Measurements from ENCODE around the gene EMCN. TPM values are rescaled to one million over a fixed set of nuclear protein-coding genes. Genes with fewer than 3 reads are reported as not detected.

The EMCN gene
- polyA plus RNA-seq, 2 of the 4 experiments (the other 2 are of a cell fraction), result not detected

DNA sequence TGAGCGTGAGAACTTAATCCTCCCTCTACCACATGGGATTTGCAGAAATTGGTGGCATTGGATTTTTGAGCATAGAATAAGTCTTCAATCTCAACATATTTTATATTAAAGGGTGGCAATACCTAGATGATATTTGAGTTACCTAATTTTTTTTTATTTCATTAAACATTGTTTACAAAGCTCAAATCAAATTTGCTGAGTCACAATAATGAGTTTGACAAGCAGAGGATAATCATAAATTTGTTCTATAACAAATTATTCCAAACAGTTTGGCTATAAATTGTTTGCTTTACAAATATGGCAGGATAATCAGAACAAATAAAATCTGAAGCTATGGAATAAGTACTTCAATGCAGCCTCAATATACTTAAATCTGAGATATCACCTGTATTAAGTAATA is 22.7 kb downstream of the EMCN start:
- Histone ChIP-seq H3K4me3 (no peak overlapping the region), H3K4me2 (no peak overlapping the region), H3K9me3 (no peaks in the 10 kb centered on the region), H3K27ac (no peak overlapping the region), H3K4me1 (peaks cover 3% of the 10 kb centered on the region; the same call in 1 of the 3 replicates)
- POLR2A ChIA-PET, result no interaction called here
- ATAC-seq, result no peak
- no peak for DNase-seq (ENCODE audit: low read depth in 1 of 2, low spot score in 1 of 2)
- 91% methylated on average over 1 of the region's 1 CpG for WGBS (ENCODE audit: missing lambda C conversion rate)
- CTCF ChIA-PET, result no interaction called here
- FAIRE-seq, result no peak
- peak; percentile 72 for TF ChIP-seq MAFK (IDR thresholded peaks at IDR 0.05; ENCODE audit: partially characterized antibody)
- TF ChIP-seq USF2 (IDR thresholded peaks at IDR 0.05), result no peak
- peak; percentile 33; the same call in 1 of the 2 replicates for TF ChIP-seq NFE2L2 (conservative IDR thresholded peaks at IDR 0.05; ENCODE audit: low read length)

GRCh38 chr4:100494166-100494565 is 23.7 kb downstream of the EMCN start:
- Histone ChIP-seq H3K4me3 (no peak overlapping the region), H3K4me1 (peaks cover 3% of the 10 kb centered on the region; the same call in 1 of the 3 replicates), H3K4me2 (no peak overlapping the region), H3K27ac (no peak overlapping the region), H3K9me3 (no peaks in the 10 kb centered on the region)
- DNase-seq (ENCODE audit: low read depth in 1 of 2, low spot score in 1 of 2) (no peak), ATAC-seq (no peak), FAIRE-seq (no peak)
- ChIA-PET CTCF (no interaction called here), POLR2A (no interaction called here)
- TF ChIP-seq, protein P1, sequence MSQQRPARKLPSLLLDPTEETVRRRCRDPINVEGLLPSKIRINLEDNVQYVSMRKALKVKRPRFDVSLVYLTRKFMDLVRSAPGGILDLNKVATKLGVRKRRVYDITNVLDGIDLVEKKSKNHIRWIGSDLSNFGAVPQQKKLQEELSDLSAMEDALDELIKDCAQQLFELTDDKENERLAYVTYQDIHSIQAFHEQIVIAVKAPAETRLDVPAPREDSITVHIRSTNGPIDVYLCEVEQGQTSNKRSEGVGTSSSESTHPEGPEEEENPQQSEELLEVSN (IDR thresholded peaks at IDR 0.05; ENCODE audit: borderline replicate concordance, low read depth), result no peak

GRCh38 chr4:100493756-100494155 is 24.1 kb downstream of the EMCN start:
- H3K4me3 ChIP-seq, result no peak overlapping the region
- no peak overlapping the region for H3K27ac ChIP-seq
- DNase-seq (ENCODE audit: low read depth in 1 of 2, low spot score in 1 of 2) (no peak), FAIRE-seq (no peak), ATAC-seq (no peak)
- ChIA-PET POLR2A (no interaction called here), CTCF (no interaction called here)
- no peak overlapping the region for H3K4me2 ChIP-seq
- no peaks in the 10 kb centered on the region for H3K9me3 ChIP-seq
- TF ChIP-seq TP53 (CRISPR knock-in tag; IDR thresholded peaks at IDR 0.05) (no peak), FOSL2 (IDR thresholded peaks at IDR 0.05) (no peak), FOSL2 (CRISPR knock-in tag; IDR thresholded peaks at IDR 0.05) (peak; percentile 80)
- H3K4me1 ChIP-seq, result peaks cover 3% of the 10 kb centered on the region; the same call in 1 of the 3 replicates

GRCh38 chr4:100492129-100492528 is 25.7 kb downstream of the EMCN start:
- FAIRE-seq (no peak), ATAC-seq (no peak), DNase-seq (ENCODE audit: low read depth in 1 of 2, low spot score in 1 of 2) (no peak)
- Histone ChIP-seq H3K9me3 (no peaks in the 10 kb centered on the region), H3K27ac (no peak overlapping the region), H3K4me1 (peaks cover 3% of the 10 kb centered on the region; the same call in 1 of the 3 replicates), H3K4me3 (no peak overlapping the region), H3K4me2 (no peak overlapping the region)
- TF ChIP-seq, protein P1 (IDR thresholded peaks at IDR 0.05; ENCODE audit: borderline replicate concordance, low read depth), result no peak
- TF ChIP-seq TFCP2L1 (CRISPR knock-in tag; IDR thresholded peaks at IDR 0.05) (no peak), HOXB5 (CRISPR knock-in tag; IDR thresholded peaks at IDR 0.05) (no peak), FOSB (CRISPR knock-in tag; IDR thresholded peaks at IDR 0.05) (no peak), MAX (IDR thresholded peaks at IDR 0.05) (no peak), ELK1 (IDR thresholded peaks at IDR 0.05; ENCODE audit: low read depth, low read length) (no peak), NPAS2 (CRISPR knock-in tag; IDR thresholded peaks at IDR 0.05; ENCODE audit: borderline replicate concordance) (no peak), EHF (CRISPR knock-in tag; IDR thresholded peaks at IDR 0.05) (no peak), RNF2 (IDR thresholded peaks at IDR 0.05; ENCODE audit: borderline replicate concordance, low read depth) (no peak), CHD4 (IDR thresholded peaks at IDR 0.05; ENCODE audit: borderline replicate concordance) (no peak), RCOR1 (IDR thresholded peaks at IDR 0.05; ENCODE audit: low read depth, low read length) (no peak), JUN (IDR thresholded peaks at IDR 0.05) (no peak)
- TF ChIP-seq, protein P2, sequence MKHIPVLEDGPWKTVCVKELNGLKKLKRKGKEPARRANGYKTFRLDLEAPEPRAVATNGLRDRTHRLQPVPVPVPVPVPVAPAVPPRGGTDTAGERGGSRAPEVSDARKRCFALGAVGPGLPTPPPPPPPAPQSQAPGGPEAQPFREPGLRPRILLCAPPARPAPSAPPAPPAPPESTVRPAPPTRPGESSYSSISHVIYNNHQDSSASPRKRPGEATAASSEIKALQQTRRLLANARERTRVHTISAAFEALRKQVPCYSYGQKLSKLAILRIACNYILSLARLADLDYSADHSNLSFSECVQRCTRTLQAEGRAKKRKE (CRISPR knock-in tag; IDR thresholded peaks at IDR 0.05; ENCODE audit: low read depth), result no peak
- ChIA-PET CTCF (no interaction called here), POLR2A (no interaction called here)

All from A549 (cell line).